Small intestine (tissue), 7 donors: Measurements from ENCODE around the gene ZNF280C. TPM values are rescaled to one million over a fixed set of nuclear protein-coding genes. Genes with fewer than 3 reads are reported as not detected.
"Not testable (repeated sequence)": the region's sequence is repeated elsewhere in the genome, so short reads cannot be mapped to it uniquely, and the experiment has no call there.

Experiments
- DNase-seq, 2 donors: peaks; one replicate each; pipeline versions ENCODE4 v3.0.0 to v3.0.0-alpha.2; 2013
- FAIRE-seq: peaks from 2 replicates; lab custom pipeline; 2012; peaks lifted over from hg19 to GRCh38; lab: Jason Lieb, UNC
- H3K27ac ChIP-seq, 3 donors: one replicate each; pipeline ENCODE4 v1.5.1; 2013; ENCODE audit warnings: low read length in 2 of 3, mild to moderate bottlenecking in 2 of 3, control low read depth in 1 of 3, inconsistent platforms in 1 of 3, low read depth in 1 of 3, moderate library complexity in 1 of 3
- H3K27me3 ChIP-seq, 3 donors: one replicate each; pipeline ENCODE4 v1.6.1; 2013; ENCODE audit warnings: low read length in 3 of 3, inconsistent platforms in 1 of 3; ENCODE audit not compliant: control insufficient read depth in 3 of 3, insufficient read depth in 3 of 3
- H3K36me3 ChIP-seq, 3 donors: one replicate each; pipeline ENCODE4 v1.6.1; 2013; ENCODE audit warnings: low read length in 3 of 3, inconsistent platforms in 1 of 3, low read depth in 1 of 3, mild to moderate bottlenecking in 1 of 3, moderate library complexity in 1 of 3; ENCODE audit not compliant: control insufficient read depth in 3 of 3, insufficient read depth in 2 of 3
- H3K4me1 ChIP-seq, 3 donors: one replicate each; pipeline ENCODE4 v1.6.1; 2013; ENCODE audit warnings: low read length in 2 of 3, inconsistent platforms in 1 of 3, low read depth in 1 of 3, mild to moderate bottlenecking in 1 of 3, moderate library complexity in 1 of 3; ENCODE audit not compliant: control insufficient read depth in 3 of 3, insufficient read depth in 2 of 3
- H3K4me3 ChIP-seq, 3 donors: one replicate each; pipeline ENCODE4 v1.5.1; 2013; ENCODE audit warnings: low read length in 3 of 3, control low read depth in 1 of 3, inconsistent platforms in 1 of 3, low read depth in 1 of 3, mild to moderate bottlenecking in 1 of 3, moderate library complexity in 1 of 3
- H3K9me3 ChIP-seq, 2 donors: one replicate each; pipeline ENCODE4 v1.6.1; 2013; ENCODE audit warnings: low read depth in 1 of 2, low read length in 1 of 2; ENCODE audit not compliant: control insufficient read depth in 2 of 2, insufficient read depth in 1 of 2
- WGBS, 3 donors: extraction: QIAGEN DNeasy Blood & Tissue Kit; methylation state at CpG; one replicate each; pipeline ENCODE4 v1.1.7; 2013; 5-methylcytosine and 5-hydroxymethylcytosine counted together
- polyA plus RNA-seq, 4 donors: library from polyadenylated mRNA; stranded (reverse) in 3 of 4; unstranded in 1 of 4; fragments of 200-250 nt in 3 of 4; fragments of 120-200 nt in 1 of 4; gene quantifications; one replicate each; pipeline versions ENCODE4 v1.2.1 to v1.2.3, GENCODE V29; 2013
- donor health status: healthy with polysubstance abuse.
- donor health status: control.
- donor health status: control.
- donor health status: Bipolar disorder and iron deficiency.
- donor health status: healthy.

The ZNF280C gene
- polyA plus RNA-seq, 4 donors = 0.45 to 4.0 (median 0.81) TPM

- FAIRE-seq (no peak), DNase-seq (no peak)
- Histone ChIP-seq H3K36me3 (peaks cover 0 to 13% (median 3%) of the 10 kb centered on the region in 3 donors), H3K4me1 (no peaks in the 10 kb centered on the region), H3K27me3 (no peaks in the 10 kb centered on the region), H3K9me3 (no peaks in the 10 kb centered on the region), H3K27ac (no peak overlapping the region), H3K4me3 (no peak overlapping the region)
- 81 to 98% (median 95%) methylated on average over 6 of the region's 6 CpGs for WGBS, 3 donors
These were observed 20.7 kb downstream of the ZNF280C start for GRCh38 chrX:130247996-130248395.

DNA sequence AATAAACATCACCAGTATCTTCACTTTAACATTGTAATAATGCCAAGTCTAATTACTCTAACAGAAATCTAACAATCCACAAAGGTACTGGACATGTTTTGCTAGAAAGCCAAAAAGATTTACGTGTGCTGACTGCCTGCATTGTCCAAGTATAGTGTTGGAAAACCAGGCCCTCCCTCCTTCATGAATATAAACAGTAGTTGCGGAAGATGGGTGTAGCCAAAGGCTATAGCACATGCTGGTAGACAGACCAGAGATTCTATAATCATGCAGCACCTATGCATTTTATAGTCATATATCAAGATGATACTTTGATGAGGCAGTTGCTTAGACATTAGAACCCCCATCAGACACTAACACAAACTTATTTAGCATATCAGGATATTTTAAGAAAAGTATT lies 22.6 kb downstream of the ZNF280C start:
- H3K27me3 ChIP-seq = no peaks in the 10 kb centered on the region
- no peaks in the 10 kb centered on the region for H3K9me3 ChIP-seq
- H3K36me3 ChIP-seq = peaks cover 0 to 20% (median 3%) of the 10 kb centered on the region in 3 donors
- no peak overlapping the region for H3K4me3 ChIP-seq
- 82 to 98% (median 97%) methylated on average over 2 of the region's 2 CpGs for WGBS, 3 donors
- no peak overlapping the region for H3K27ac ChIP-seq
- DNase-seq (no peak), FAIRE-seq (no peak)
- no peaks in the 10 kb centered on the region for H3K4me1 ChIP-seq

DNA sequence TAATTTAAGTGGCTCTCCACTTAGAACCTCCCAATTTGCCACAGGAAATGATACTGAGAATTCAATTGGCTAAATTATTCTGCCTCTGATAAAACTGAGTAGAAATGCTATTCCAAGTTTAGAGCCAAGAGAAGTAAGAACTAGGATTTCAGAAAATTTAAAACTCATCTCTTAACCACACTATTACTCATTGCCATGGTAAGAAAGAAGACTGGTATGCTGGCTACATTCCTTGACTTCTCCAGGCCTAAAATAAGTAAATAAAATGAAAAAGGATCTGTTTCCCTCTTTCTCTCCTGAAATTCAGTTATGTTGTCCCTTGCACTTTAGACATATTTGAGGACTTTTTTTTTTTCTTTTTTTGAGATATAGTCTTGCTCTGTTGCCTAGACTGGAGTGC lies 23.3 kb downstream of the ZNF280C start:
- no peak overlapping the region for H3K27ac ChIP-seq
- no peak for DNase-seq
- FAIRE-seq = no peak
- H3K9me3 ChIP-seq = no peaks in the 10 kb centered on the region
- H3K36me3 ChIP-seq = peaks cover 0 to 20% (median 3%) of the 10 kb centered on the region in 3 donors
- H3K4me1 ChIP-seq = no peaks in the 10 kb centered on the region
- no peak overlapping the region for H3K4me3 ChIP-seq
- H3K27me3 ChIP-seq = no peaks in the 10 kb centered on the region

- not testable (repeated sequence) for H3K36me3 ChIP-seq, FAIRE-seq, H3K4me1 ChIP-seq, H3K27ac ChIP-seq, H3K27me3 ChIP-seq, H3K4me3 ChIP-seq, H3K9me3 ChIP-seq, DNase-seq
- 85 to 97% (median 95%) methylated on average over 4 of the region's 4 CpGs for WGBS, 3 donors
These were observed 37.5 kb downstream of the ZNF280C start for GRCh38 chrX:130231184-130231583.

- DNase-seq (no peak), FAIRE-seq (no peak)
- H3K4me3 ChIP-seq = no peak overlapping the region
- no peaks in the 10 kb centered on the region for H3K36me3 ChIP-seq
- no peaks in the 10 kb centered on the region for H3K4me1 ChIP-seq
- no peak overlapping the region for H3K27ac ChIP-seq
- 88 to 97% (median 92%) methylated on average over 2 of the region's 2 CpGs for WGBS, 3 donors
- no peaks in the 10 kb centered on the region for H3K9me3 ChIP-seq
- no peaks in the 10 kb centered on the region for H3K27me3 ChIP-seq
These were observed 39.8 kb downstream of the ZNF280C start for GRCh38 chrX:130228871-130229270.

- Histone ChIP-seq H3K4me1 (no peaks in the 10 kb centered on the region), H3K27me3 (no peaks in the 10 kb centered on the region), H3K27ac (no peak overlapping the region), H3K36me3 (no peaks in the 10 kb centered on the region), H3K4me3 (no peak overlapping the region), H3K9me3 (no peaks in the 10 kb centered on the region)
- peak in 1 of 2 donors; percentile 6 for DNase-seq
- no peak for FAIRE-seq
- WGBS, 3 donors = 77 to 100% (median 86%) methylated on average over 2 of the region's 2 CpGs
These were observed 43.9 kb downstream of the ZNF280C start for GRCh38 chrX:130224810-130225209.

- Histone ChIP-seq H3K4me1 (no peaks in the 10 kb centered on the region), H3K9me3 (no peaks in the 10 kb centered on the region), H3K36me3 (peaks cover 0 to 3% (median 0%) of the 10 kb centered on the region in 3 donors), H3K27me3 (no peaks in the 10 kb centered on the region), H3K4me3 (no peak overlapping the region), H3K27ac (no peak overlapping the region)
- no peak for DNase-seq
- FAIRE-seq = no peak
- WGBS, 3 donors = 71 to 89% (median 87%) methylated on average over 4 of the region's 4 CpGs
These were observed 52.4 kb downstream of the ZNF280C start for GRCh38 chrX:130216320-130216719.

GRCh38 chrX:130213376-130213775 lies 55.3 kb downstream of the ZNF280C start:
- FAIRE-seq (no peak), DNase-seq (no peak)
- H3K27me3 ChIP-seq = no peaks in the 10 kb centered on the region
- H3K36me3 ChIP-seq = peaks cover 0 to 2% (median 0%) of the 10 kb centered on the region in 3 donors
- H3K4me1 ChIP-seq = no peaks in the 10 kb centered on the region
- WGBS, 3 donors = 77 to 92% (median 88%) methylated on average over 2 of the region's 2 CpGs
- H3K27ac ChIP-seq = no peak overlapping the region
- no peaks in the 10 kb centered on the region for H3K9me3 ChIP-seq
- H3K4me3 ChIP-seq = no peak overlapping the region

- no peaks in the 10 kb centered on the region for H3K27me3 ChIP-seq
- DNase-seq = no peak
- no peaks in the 10 kb centered on the region for H3K9me3 ChIP-seq
- H3K27ac ChIP-seq = no peak overlapping the region
- H3K4me1 ChIP-seq = no peaks in the 10 kb centered on the region
- WGBS, 3 donors = 50 to 87% (median 74%) methylated on average over 1 of the region's 1 CpG
- no peak overlapping the region for H3K4me3 ChIP-seq
- no peak for FAIRE-seq
- H3K36me3 ChIP-seq = peaks cover 0 to 2% (median 0%) of the 10 kb centered on the region in 3 donors
These were observed 56.3 kb downstream of the ZNF280C start for GRCh38 chrX:130212371-130212770.
